ENCODE measurements around the gene RASGRF1.

Gene RASGRF1

GRCh38 chr15:79065706-79066376 lies 24.7 kb downstream of the RASGRF1 start:
- DNase-seq, result no peak

- no peak for DNase-seq
These were observed 25.2 kb downstream of the RASGRF1 start for GRCh38 chr15:79065361-79065705.

- DNase-seq, result no peak
These were observed 26.1 kb downstream of the RASGRF1 start for GRCh38 chr15:79064496-79064895.

GRCh38 chr15:79060175-79060574 lies 30.4 kb downstream of the RASGRF1 start:
- DNase-seq, result no peak

GRCh38 chr15:79059081-79059572 lies 31.5 kb downstream of the RASGRF1 start:
- no peak for DNase-seq

GRCh38 chr15:79058260-79058850 lies 32.2 kb downstream of the RASGRF1 start:
- no peak for DNase-seq

GRCh38 chr15:79057050-79057449 lies 33.5 kb downstream of the RASGRF1 start:
- no peak for DNase-seq

- no peak for DNase-seq
These were observed 36.2 kb downstream of the RASGRF1 start for GRCh38 chr15:79054350-79054749.

- DNase-seq, result no peak
These were observed 36.7 kb downstream of the RASGRF1 start for GRCh38 chr15:79053894-79054293.

- no peak for DNase-seq
These were observed 38.4 kb downstream of the RASGRF1 start for GRCh38 chr15:79051941-79052731.

GRCh38 chr15:79051029-79051428 lies 39.6 kb downstream of the RASGRF1 start:
- DNase-seq, result no peak

GRCh38 chr15:79050341-79050740 lies 40.2 kb downstream of the RASGRF1 start:
- no peak for DNase-seq

GRCh38 chr15:79049416-79049815 lies 41.2 kb downstream of the RASGRF1 start:
- DNase-seq, result no peak

- DNase-seq, result no peak
These were observed 42.7 kb downstream of the RASGRF1 start for GRCh38 chr15:79047676-79048439.

GRCh38 chr15:79046691-79047404 lies 43.7 kb downstream of the RASGRF1 start:
- DNase-seq, result no peak

GRCh38 chr15:79045041-79045440 lies 45.5 kb downstream of the RASGRF1 start:
- no peak for DNase-seq

GRCh38 chr15:79042213-79042928 lies 48.2 kb downstream of the RASGRF1 start:
- DNase-seq, result no peak

GRCh38 chr15:79041601-79042168 lies 48.9 kb downstream of the RASGRF1 start:
- DNase-seq, result no peak

GRCh38 chr15:79037848-79038247 lies 52.7 kb downstream of the RASGRF1 start:
- no peak for DNase-seq

- DNase-seq, result no peak
These were observed 54.3 kb downstream of the RASGRF1 start for GRCh38 chr15:79036323-79036722.

- no peak for DNase-seq
These were observed 54.8 kb downstream of the RASGRF1 start for GRCh38 chr15:79035814-79036213.
